Colonic mucosa (tissue), 4 donors: ENCODE measurements around the gene LCN2. TPM values are rescaled to one million over a fixed set of nuclear protein-coding genes. Genes with fewer than 3 reads are reported as not detected.

ENCODE experiments used
- DNase-seq: peaks from one replicate; pipeline ENCODE4 v3.0.0-alpha.2; 2020
- H3K27ac ChIP-seq: fragments of 200-600 bp; one replicate; pipeline ENCODE4 v1.8.0; 2021
- H3K27me3 ChIP-seq: fragments of 200-600 bp; one replicate; pipeline ENCODE4 v1.8.0; 2021
- H3K36me3 ChIP-seq: fragments of 200-600 bp; one replicate; pipeline ENCODE4 v1.8.0; 2021
- H3K4me1 ChIP-seq: fragments of 200-600 bp; one replicate; pipeline ENCODE4 v1.8.0; 2021; ENCODE audit warnings: mild to moderate bottlenecking
- H3K4me3 ChIP-seq: fragments of 200-600 bp; one replicate; pipeline ENCODE4 v1.8.0; 2021
- H3K9ac ChIP-seq, 2 donors: one replicate each; pipeline ENCODE4 v1.7.0; 2013; ENCODE audit warnings: control low read depth in 2 of 2, low read depth in 2 of 2, low read length in 2 of 2
- H3K9me3 ChIP-seq: fragments of 200-600 bp; one replicate; pipeline ENCODE4 v1.8.0; 2021
- CTCF ChIP-seq: fragments of 200-600 bp; IDR thresholded peaks from one replicate; pipeline ENCODE4 v1.8.0; 2022; ENCODE audit warnings: antibody characterized with exemption, mild to moderate bottlenecking
- intact Hi-C: fragments of 100-400 bp; cut with DNase I; formaldehyde crosslinking; loops from one replicate; pipeline ENCODE4 v1.14.1; 2022
- total RNA-seq, 2 donors: library from RNA; stranded (reverse); fragmentation: NEBNext Ultra II Directional in 1 of 2; extraction: Animal tissue kit (Norgen Biotek cat#: 25700) in 1 of 2; gene quantifications; one replicate each; pipeline ENCODE4 v1.2.1, GENCODE V29; 2021
- donor health status: healthy.
- donor health status: DM: no; HTN: no; CAD: no.
- donor health status: DM: no; HTN: no; CAD: no.

LCN2 gene
- total RNA-seq, 2 donors from 2014 or later: 162 to 374 TPM

- Histone ChIP-seq H3K4me1 (peaks cover 20% of the 10 kb centered on the region), H3K4me3 (no peak overlapping the region), H3K27me3 (no peaks in the 10 kb centered on the region), H3K9me3 (no peaks in the 10 kb centered on the region), H3K9ac (peak overlapping the region; percentile 36 to 88), H3K27ac (peak overlapping the region; percentile 94), H3K36me3 (no peaks in the 10 kb centered on the region)
- no peak for DNase-seq
- intact Hi-C loops: loop anchor here (5.0 kb wide), 2 partner anchors 69 to 164 kb away; no protein-coding TSS in a partner anchor
- TF ChIP-seq CTCF: no peak
These were observed 32.9 kb upstream of the LCN2 start for GRCh38 chr9:128116104-128117083.

- TF ChIP-seq CTCF: peak; percentile 100
- H3K9me3 ChIP-seq: no peaks in the 10 kb centered on the region
- intact Hi-C loops: loop anchor here (5.0 kb wide), 2 partner anchors 71 to 166 kb away; no protein-coding TSS in a partner anchor
- peak overlapping the region; percentile 94 for H3K27ac ChIP-seq
- H3K36me3 ChIP-seq: no peaks in the 10 kb centered on the region
- DNase-seq: peak; percentile 98
- no peaks in the 10 kb centered on the region for H3K27me3 ChIP-seq
- H3K9ac ChIP-seq: no peak overlapping the region
- peaks cover 20% of the 10 kb centered on the region for H3K4me1 ChIP-seq
- no peak overlapping the region for H3K4me3 ChIP-seq
These were observed 31.4 kb upstream of the LCN2 start for GRCh38 chr9:128117613-128118471.

GRCh38 chr9:128118472-128118857 lies 30.8 kb upstream of the LCN2 start:
- H3K9ac ChIP-seq: no peak overlapping the region
- H3K27me3 ChIP-seq: no peaks in the 10 kb centered on the region
- H3K4me1 ChIP-seq: peaks cover 20% of the 10 kb centered on the region
- no peaks in the 10 kb centered on the region for H3K36me3 ChIP-seq
- H3K27ac ChIP-seq: no peak overlapping the region
- no peak for DNase-seq
- no peak for TF ChIP-seq CTCF
- H3K9me3 ChIP-seq: no peaks in the 10 kb centered on the region
- intact Hi-C loops: loop anchor here (5.0 kb wide), 2 partner anchors 71 to 166 kb away; no protein-coding TSS in a partner anchor
- H3K4me3 ChIP-seq: no peak overlapping the region

- no peak overlapping the region for H3K27ac ChIP-seq
- intact Hi-C loops: loop anchor here (5.0 kb wide), 2 partner anchors 72 to 167 kb away; no protein-coding TSS in a partner anchor
- H3K4me3 ChIP-seq: no peak overlapping the region
- DNase-seq: no peak
- H3K9me3 ChIP-seq: no peaks in the 10 kb centered on the region
- H3K36me3 ChIP-seq: no peaks in the 10 kb centered on the region
- H3K4me1 ChIP-seq: peaks cover 20% of the 10 kb centered on the region
- H3K9ac ChIP-seq: no peak overlapping the region
- TF ChIP-seq CTCF: no peak
- H3K27me3 ChIP-seq: no peaks in the 10 kb centered on the region
These were observed 30.1 kb upstream of the LCN2 start for GRCh38 chr9:128118971-128119665.
